ENCODE data around the gene ADAMTS4. TPM values are rescaled to one million over a fixed set of nuclear protein-coding genes. Genes with fewer than 3 reads are reported as not detected.

The ADAMTS4 gene
- total and polyA plus RNA-seq, 9 of the 15 experiments (the other 6 are each of a cell fraction or from before 2014, with no cell fraction given), result 0.07 to 3.7 (median 0.41) TPM

GRCh38 chr1:161159087-161159912, 39.6 kb downstream of the ADAMTS4 start, which contains the start of gene USP21 (continued):
- TF ChIP-seq SIN3B (IDR thresholded peaks at IDR 0.05; ENCODE audit: low read depth) (peak; percentile 41; the same call in 1 of the 2 replicates), KLF10 (CRISPR knock-in tag; IDR thresholded peaks at IDR 0.05) (no peak), ELF4 (CRISPR knock-in tag; IDR thresholded peaks at IDR 0.05) (no peak), SMAD3 (CRISPR knock-in tag; conservative IDR thresholded peaks at IDR 0.05) (no peak), LEF1 (IDR thresholded peaks at IDR 0.05) (no peak), WHSC1 (IDR thresholded peaks at IDR 0.05; ENCODE audit: low read length) (no peak), RBM39 (optimal IDR thresholded peaks at IDR 0.05; ENCODE audit: low read depth, low read length) (no peak), MCM3 (IDR thresholded peaks at IDR 0.05) (no peak), BMI1 (IDR thresholded peaks at IDR 0.05; ENCODE audit: low read length) (no peak), THRA (IDR thresholded peaks at IDR 0.05) (no peak), IRF2 (CRISPR knock-in tag; IDR thresholded peaks at IDR 0.05) (no peak), OTX1 (CRISPR knock-in tag; IDR thresholded peaks at IDR 0.05) (no peak), ZBTB12 (CRISPR knock-in tag; IDR thresholded peaks at IDR 0.05) (no peak), HINFP (tag; conservative IDR thresholded peaks at IDR 0.05; ENCODE audit: low read depth) (no peak), GMEB1 (CRISPR knock-in tag; IDR thresholded peaks at IDR 0.05) (peak; percentile 34; the same call in 1 of the 2 replicates), SRF (CRISPR knock-in tag; IDR thresholded peaks at IDR 0.05) (no peak), ZNF79 (CRISPR knock-in tag; IDR thresholded peaks at IDR 0.05; ENCODE audit: low read depth) (no peak), MXD1 (CRISPR knock-in tag; IDR thresholded peaks at IDR 0.05; ENCODE audit: borderline replicate concordance, poor library complexity, severe bottlenecking) (no peak), ZNF511 (CRISPR knock-in tag; IDR thresholded peaks at IDR 0.05) (peak; percentile 30; the same call in 1 of the 2 replicates), GATAD2B (IDR thresholded peaks at IDR 0.05; ENCODE audit: borderline replicate concordance) (no peak), ZNF282 (CRISPR knock-in tag; IDR thresholded peaks at IDR 0.05) (no peak)
